ENCODE data around the gene SLC39A11. TPM values are rescaled to one million over a fixed set of nuclear protein-coding genes. Genes with fewer than 3 reads are reported as not detected.

Gene SLC39A11
- total RNA-seq, 2 donors from 2014 or later: 18.1 to 20.1 TPM

DNA sequence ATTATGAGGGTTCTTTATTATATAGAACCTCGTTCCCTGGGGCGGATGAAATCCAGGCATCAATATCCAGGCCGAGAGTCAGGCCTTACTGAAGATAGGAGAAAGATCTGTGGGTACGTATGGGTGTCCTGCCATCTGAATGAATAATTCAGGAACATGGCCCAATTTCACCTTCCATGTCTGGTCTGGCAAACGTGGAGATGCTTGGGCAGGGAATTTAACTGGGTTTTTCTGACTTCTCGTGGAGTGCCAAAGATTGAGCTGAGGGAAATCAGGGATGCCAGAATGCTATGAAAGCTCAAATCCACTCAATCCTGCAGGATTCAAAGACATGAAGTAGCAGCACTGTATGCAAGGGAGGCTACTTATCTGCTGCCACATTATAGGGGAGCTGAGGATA is 302.8 kb downstream of the SLC39A11 start:
- Histone ChIP-seq H3K9ac (ENCODE audit: extremely low read depth, low read length, poor library complexity, severe bottlenecking) (no peak overlapping the region), H3K27ac (ENCODE audit: low read depth, low read length) (no peak overlapping the region), H3K27me3 (ENCODE audit: control insufficient read depth, insufficient read depth, low read length, poor library complexity, severe bottlenecking) (no peaks in the 10 kb centered on the region), H3K36me3 (ENCODE audit: control insufficient read depth, insufficient read depth, low read length) (no peaks in the 10 kb centered on the region), H3K4me1 (ENCODE audit: control insufficient read depth, insufficient read depth, low read length) (no peaks in the 10 kb centered on the region), H3K9me3 (ENCODE audit: control insufficient read depth, low read length) (peaks cover 29% of the 10 kb centered on the region), H3K4me3 (ENCODE audit: low read length) (no peak overlapping the region)
- H3K4me1 Mint-ChIP-seq: no peaks in the 10 kb centered on the region
- H3K27me3 Mint-ChIP-seq (ENCODE audit: insufficient read depth): peaks cover 2% of the 10 kb centered on the region
- peaks cover 36% of the 10 kb centered on the region for H3K9me3 Mint-ChIP-seq
- no peak for DNase-seq
- WGBS, 2 experiments (ENCODE audit: insufficient coverage in 1 of 2, insufficient read length in 1 of 2): 90 to 96% methylated on average over 6 of the region's 6 CpGs
- H3K36me3 Mint-ChIP-seq (ENCODE audit: low read depth): no peaks in the 10 kb centered on the region
- H3K27ac Mint-ChIP-seq: no peak overlapping the region
- TF ChIP-seq, protein P1, sequence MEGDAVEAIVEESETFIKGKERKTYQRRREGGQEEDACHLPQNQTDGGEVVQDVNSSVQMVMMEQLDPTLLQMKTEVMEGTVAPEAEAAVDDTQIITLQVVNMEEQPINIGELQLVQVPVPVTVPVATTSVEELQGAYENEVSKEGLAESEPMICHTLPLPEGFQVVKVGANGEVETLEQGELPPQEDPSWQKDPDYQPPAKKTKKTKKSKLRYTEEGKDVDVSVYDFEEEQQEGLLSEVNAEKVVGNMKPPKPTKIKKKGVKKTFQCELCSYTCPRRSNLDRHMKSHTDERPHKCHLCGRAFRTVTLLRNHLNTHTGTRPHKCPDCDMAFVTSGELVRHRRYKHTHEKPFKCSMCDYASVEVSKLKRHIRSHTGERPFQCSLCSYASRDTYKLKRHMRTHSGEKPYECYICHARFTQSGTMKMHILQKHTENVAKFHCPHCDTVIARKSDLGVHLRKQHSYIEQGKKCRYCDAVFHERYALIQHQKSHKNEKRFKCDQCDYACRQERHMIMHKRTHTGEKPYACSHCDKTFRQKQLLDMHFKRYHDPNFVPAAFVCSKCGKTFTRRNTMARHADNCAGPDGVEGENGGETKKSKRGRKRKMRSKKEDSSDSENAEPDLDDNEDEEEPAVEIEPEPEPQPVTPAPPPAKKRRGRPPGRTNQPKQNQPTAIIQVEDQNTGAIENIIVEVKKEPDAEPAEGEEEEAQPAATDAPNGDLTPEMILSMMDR (conservative IDR thresholded peaks at IDR 0.05): no peak
- no peak overlapping the region for H3K4me3 Mint-ChIP-seq

DNA sequence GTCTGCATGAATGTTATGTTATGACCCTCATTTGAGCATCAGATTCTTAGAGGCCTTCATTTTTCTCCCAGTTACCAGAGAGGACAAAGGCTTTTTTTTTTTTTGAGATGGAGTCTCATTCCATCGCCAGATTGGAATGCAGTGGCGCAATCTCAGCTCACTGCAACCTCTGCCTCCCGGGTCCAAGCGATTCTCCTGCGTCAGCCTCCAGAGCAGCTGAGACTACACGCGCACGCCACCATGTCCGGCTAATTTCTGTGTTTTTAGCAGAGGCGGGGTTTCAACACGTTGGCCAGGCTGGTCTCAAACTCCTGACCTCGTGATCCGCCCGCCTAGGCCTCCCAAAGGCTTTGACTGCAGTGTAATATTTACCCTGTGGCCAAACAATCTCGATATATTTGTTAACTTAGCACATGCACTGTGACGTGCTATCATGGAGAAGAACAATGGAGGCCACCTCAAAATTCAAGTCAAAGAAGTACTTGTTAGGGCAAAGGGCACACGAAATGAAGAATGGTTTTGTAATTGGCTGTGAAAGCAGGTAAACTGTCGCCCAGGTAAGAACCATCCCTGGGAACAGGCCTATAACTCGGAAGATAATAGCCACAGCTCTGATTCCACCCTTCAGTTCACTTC is 303.4 kb downstream of the SLC39A11 start:
- no peak for DNase-seq
- H3K27me3 ChIP-seq (ENCODE audit: control insufficient read depth, insufficient read depth, low read length, poor library complexity, severe bottlenecking): no peaks in the 10 kb centered on the region
- no peak overlapping the region for H3K27ac ChIP-seq (ENCODE audit: low read depth, low read length)
- H3K9me3 ChIP-seq (ENCODE audit: control insufficient read depth, low read length): peaks cover 23% of the 10 kb centered on the region
- TF ChIP-seq, protein P1 (conservative IDR thresholded peaks at IDR 0.05): no peak
- no peaks in the 10 kb centered on the region for H3K4me1 Mint-ChIP-seq
- H3K27me3 Mint-ChIP-seq (ENCODE audit: insufficient read depth): no peaks in the 10 kb centered on the region
- H3K36me3 ChIP-seq (ENCODE audit: control insufficient read depth, insufficient read depth, low read length): no peaks in the 10 kb centered on the region
- no peak overlapping the region for H3K27ac Mint-ChIP-seq
- WGBS, 2 experiments (ENCODE audit: insufficient coverage in 1 of 2, insufficient read length in 1 of 2): 87 to 93% methylated on average over 12 to 19 of the region's 19 CpGs
- H3K4me3 ChIP-seq (ENCODE audit: low read length): no peak overlapping the region
- H3K36me3 Mint-ChIP-seq (ENCODE audit: low read depth): no peaks in the 10 kb centered on the region
- peaks cover 30% of the 10 kb centered on the region for H3K9me3 Mint-ChIP-seq
- no peak overlapping the region for H3K9ac ChIP-seq (ENCODE audit: extremely low read depth, low read length, poor library complexity, severe bottlenecking)
- no peak overlapping the region for H3K4me3 Mint-ChIP-seq
- H3K4me1 ChIP-seq (ENCODE audit: control insufficient read depth, insufficient read depth, low read length): no peaks in the 10 kb centered on the region

DNA sequence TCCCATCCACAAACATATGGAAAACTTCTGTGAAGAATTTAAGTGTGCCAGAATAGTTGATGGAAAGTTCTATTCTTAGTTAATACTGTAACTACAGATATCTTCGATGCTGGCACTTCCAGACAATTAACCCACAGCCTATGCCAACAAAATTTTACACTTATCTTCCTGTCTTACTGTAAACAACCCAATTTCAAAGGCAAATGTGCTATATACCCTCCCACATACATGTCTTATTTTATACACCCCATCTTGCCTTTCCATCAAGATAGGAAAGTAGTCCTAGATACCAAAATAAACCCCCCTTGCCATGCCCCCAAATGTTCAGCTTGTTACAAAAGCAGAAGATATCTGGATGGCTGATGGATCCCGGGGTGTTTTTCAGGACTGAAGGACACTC is 306.3 kb downstream of the SLC39A11 start:
- no peaks in the 10 kb centered on the region for H3K36me3 ChIP-seq (ENCODE audit: control insufficient read depth, insufficient read depth, low read length)
- H3K27me3 Mint-ChIP-seq (ENCODE audit: insufficient read depth): no peaks in the 10 kb centered on the region
- no peak overlapping the region for H3K4me3 Mint-ChIP-seq
- H3K4me3 ChIP-seq (ENCODE audit: low read length): no peak overlapping the region
- no peak overlapping the region for H3K9ac ChIP-seq (ENCODE audit: extremely low read depth, low read length, poor library complexity, severe bottlenecking)
- no peaks in the 10 kb centered on the region for H3K9me3 ChIP-seq (ENCODE audit: control insufficient read depth, low read length)
- 71 to 93% methylated on average over 1 to 2 of the region's 2 CpGs for WGBS, 2 experiments (ENCODE audit: insufficient coverage in 1 of 2, insufficient read length in 1 of 2)
- no peaks in the 10 kb centered on the region for H3K36me3 Mint-ChIP-seq (ENCODE audit: low read depth)
- peaks cover 8% of the 10 kb centered on the region for H3K4me1 ChIP-seq (ENCODE audit: control insufficient read depth, insufficient read depth, low read length)
- peaks cover 6% of the 10 kb centered on the region for H3K4me1 Mint-ChIP-seq
- H3K27me3 ChIP-seq (ENCODE audit: control insufficient read depth, insufficient read depth, low read length, poor library complexity, severe bottlenecking): no peaks in the 10 kb centered on the region
- no peak overlapping the region for H3K27ac Mint-ChIP-seq
- TF ChIP-seq, protein P1 (conservative IDR thresholded peaks at IDR 0.05): no peak
- peaks cover 4% of the 10 kb centered on the region for H3K9me3 Mint-ChIP-seq
- H3K27ac ChIP-seq (ENCODE audit: low read depth, low read length): no peak overlapping the region
- DNase-seq: no peak
